Stimulated activated CD8-positive, alpha-beta memory T cell treated with anti-CD3 and anti-CD28 coated beads, Interleukin-12 subunit alpha, Interleukin-12 subunit beta, amount 100 ng/mL, for 4 hours (primary cell): ENCODE data around the gene CADM1.
"Not testable (repeated sequence)": the region's sequence is repeated elsewhere in the genome, so short reads cannot be mapped to it uniquely, and the experiment has no call there.

Experiments used
- DNase-seq: peaks from one replicate; pipeline ENCODE4 v3.0.0-alpha.2; 2020; ENCODE audit warnings: low read depth

Gene CADM1

DNA sequence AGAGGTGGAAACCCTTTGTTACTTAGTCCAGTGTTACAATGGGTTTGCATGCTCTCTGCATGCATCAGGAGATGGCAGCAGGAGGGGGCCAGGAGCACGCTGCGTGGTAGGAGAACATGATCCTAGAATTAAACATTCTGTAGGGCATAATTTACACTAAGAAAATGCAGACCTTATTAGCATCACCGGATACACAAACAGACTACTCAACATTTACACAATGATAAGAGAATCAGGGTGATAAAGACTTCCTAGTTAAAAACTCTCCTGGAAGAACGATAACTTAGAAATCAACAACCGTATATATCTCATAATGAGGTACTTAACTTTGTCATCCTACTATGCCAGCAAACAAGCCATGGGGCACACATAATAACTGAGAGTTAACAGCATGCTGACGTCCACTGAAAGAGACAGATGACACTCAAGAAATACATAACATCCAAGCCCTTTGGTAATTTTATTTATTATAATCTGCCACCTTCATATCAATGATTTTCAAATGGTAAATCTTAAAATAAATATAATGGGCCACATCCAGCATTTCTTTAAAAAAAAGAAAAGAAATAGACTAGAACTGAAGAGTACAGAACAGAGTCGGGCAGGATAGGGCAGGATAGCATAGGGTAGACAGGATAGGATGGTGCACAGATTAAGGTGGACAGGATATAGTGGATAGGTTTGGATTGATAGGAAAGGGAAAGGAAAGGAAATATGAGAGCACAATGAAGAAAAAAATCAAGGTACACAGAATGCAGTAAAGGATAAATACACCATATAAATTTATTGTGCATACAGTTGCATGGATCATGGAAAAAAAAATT, 27.5 kb downstream of the CADM1 start:
- no peak for DNase-seq

- DNase-seq, result no peak
These were observed 28.7 kb downstream of the CADM1 start for GRCh38 chr11:115475564-115475963.

- not testable (repeated sequence) for DNase-seq
These were observed 29.9 kb downstream of the CADM1 start for GRCh38 chr11:115474306-115474705.

DNA sequence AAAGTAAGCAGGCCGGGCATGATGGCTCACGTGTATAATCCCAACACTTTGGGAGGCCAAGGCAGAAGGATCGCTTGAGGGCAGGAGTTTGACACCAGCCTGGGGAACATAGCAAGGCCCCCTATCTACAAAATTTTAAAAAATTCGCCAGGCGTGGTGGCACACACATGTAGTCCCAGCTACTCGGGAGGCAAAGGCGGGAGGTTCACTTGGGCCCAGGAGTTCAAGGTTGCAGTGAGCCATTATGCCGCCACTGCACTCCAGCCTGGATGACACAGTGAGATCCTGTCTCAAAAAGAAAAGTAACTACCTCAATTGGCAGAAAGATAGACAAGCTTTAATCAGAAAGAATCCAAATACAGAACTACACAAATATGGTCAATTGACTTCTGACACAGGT, 31.0 kb downstream of the CADM1 start:
- no peak for DNase-seq

GRCh38 chr11:115471367-115471766, 32.8 kb downstream of the CADM1 start:
- DNase-seq, result no peak

- DNase-seq, result no peak
These were observed 33.3 kb downstream of the CADM1 start for GRCh38 chr11:115470928-115471327.

GRCh38 chr11:115469361-115469760, 34.9 kb downstream of the CADM1 start:
- no peak for DNase-seq

DNA sequence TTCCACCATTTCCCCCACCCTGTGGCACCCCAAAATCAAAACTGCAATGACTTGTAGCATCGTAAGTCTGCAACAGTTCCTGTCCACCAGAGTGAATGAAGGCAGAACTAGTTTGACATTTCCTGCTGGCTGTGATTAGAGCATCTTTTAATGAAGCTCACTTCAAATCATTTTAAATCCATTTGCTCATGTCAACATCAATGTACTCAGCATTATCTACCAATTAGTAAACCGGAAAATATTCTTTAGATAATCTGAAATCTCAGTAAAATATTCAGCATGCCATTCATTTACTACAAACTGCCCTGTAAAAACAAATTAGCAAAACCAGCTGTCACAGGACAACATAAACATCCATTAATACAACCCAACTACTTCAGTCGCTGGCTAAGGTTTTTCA, 38.1 kb downstream of the CADM1 start:
- no peak for DNase-seq

GRCh38 chr11:115464269-115464668, 39.9 kb downstream of the CADM1 start:
- DNase-seq, result no peak

- no peak for DNase-seq
These were observed 40.6 kb downstream of the CADM1 start for GRCh38 chr11:115463606-115464005.

DNA sequence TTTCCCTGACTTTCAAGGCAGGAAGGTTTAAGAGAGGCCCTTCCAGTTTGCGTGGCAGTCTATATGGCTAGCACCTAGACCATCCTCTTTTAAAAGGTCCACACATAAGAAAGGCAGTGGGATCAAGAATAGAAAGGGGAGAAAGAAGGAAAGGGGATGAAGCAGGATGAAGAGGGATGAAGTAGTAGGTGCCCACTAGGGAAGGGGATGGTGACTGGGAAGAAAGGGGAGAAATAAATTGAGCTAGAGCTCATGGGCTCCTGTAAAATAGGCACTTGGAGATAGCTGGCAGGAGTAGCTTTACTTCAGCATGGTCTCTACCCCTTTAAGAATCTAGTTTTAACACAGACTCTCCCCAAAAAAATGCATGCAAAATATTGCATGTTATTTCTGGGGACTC, 41.5 kb downstream of the CADM1 start:
- no peak for DNase-seq

- DNase-seq, result no peak
These were observed 42.1 kb downstream of the CADM1 start for GRCh38 chr11:115462004-115462541.

DNA sequence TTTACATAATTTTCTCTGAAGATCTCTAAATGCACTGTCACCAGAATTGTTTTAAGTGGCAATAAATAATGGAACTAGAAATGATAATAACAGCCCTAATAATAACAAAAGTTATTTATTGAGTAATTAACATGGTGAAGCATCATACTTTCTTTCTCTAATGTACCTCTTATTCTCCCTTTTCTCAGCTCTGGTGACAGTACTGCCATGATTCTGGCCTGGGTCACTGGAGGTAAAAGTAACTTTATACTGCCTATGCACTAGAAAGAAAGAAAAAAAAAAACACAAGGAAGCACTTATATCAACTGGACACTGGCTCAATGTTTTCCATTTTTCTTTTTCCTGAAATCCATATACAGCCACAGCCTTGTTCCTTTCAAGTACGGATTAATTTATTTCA, 43.7 kb downstream of the CADM1 start:
- DNase-seq, result no peak

DNA sequence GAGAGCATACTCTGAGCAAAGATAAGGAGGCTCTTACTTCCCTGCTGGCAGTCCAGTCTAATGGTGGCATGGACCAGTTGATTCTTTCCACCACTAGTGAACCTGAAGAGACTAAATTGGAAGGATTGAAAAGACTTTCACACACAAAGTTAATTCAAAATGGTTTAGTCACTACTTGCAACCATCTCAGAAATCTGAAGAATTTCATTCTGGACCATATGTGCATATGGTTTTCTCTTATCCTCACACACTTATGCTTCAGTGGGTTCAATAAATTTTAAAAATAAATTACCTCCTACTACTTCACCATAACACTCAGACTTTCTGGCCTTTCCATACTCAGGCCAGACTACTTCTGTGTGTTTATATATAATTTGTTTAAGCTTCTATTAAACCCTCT, 44.7 kb downstream of the CADM1 start:
- DNase-seq, result no peak

DNA sequence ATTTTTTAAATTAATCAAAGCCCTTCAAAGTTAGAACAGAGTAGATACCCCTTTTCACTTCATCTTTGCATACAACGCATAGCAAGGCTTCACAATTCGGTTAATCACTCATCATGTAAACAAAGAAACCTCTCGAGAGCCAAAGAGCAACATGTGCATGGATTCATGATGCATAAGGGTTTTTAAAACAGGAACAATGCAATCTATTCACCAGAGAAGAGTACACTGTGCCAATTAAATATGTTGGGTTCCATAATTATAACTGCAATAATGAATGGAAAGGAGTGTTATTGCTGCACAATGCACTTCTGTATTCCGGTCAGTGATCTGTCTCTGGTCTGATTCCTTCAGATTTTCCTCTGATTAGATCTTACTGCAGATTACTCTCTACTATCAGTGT, 45.3 kb downstream of the CADM1 start:
- no peak for DNase-seq

- no peak for DNase-seq
These were observed 48.2 kb downstream of the CADM1 start for GRCh38 chr11:115456019-115456418.

DNA sequence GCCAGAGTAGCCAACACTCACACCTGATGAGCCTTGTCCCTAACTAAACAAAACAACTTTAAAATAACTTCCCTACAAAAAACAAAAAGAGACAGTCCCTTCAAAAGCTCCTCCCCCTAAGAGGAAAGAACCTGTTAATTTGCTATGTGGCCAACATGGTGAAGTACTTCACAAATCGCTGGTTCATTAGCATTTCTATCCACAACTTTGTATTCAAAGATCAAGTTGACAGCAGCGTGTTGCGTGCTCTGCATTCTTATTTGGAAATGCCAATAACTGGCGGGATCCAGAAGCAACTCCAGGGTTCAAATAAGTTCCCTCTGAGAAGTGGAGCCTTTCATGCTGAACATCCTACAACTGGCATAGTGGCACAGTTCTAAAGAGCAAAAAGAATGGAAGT, 48.6 kb downstream of the CADM1 start:
- DNase-seq, result no peak

GRCh38 chr11:115454525-115454924, 49.7 kb downstream of the CADM1 start:
- DNase-seq, result no peak

- no peak for DNase-seq
These were observed 50.3 kb downstream of the CADM1 start for GRCh38 chr11:115453693-115454490.

DNA sequence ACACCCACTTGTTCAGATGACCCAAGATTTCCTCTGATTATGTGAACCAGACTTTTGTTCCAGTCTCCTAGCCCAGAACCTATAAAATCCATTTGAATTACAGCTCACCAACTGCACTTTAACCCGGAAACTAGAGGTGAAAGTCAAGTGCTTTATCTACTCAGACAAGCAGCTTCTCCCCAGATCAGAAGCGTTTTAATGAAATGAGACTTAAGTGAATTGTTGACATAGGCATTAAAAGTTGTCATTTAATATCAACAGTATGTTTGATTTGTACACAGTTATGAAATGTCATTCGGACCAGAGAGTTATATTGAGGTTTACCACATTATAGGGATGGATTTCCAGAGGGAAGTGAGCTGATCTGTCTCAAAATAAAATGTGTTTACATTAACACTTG, 52.0 kb downstream of the CADM1 start:
- DNase-seq, result no peak

DNA sequence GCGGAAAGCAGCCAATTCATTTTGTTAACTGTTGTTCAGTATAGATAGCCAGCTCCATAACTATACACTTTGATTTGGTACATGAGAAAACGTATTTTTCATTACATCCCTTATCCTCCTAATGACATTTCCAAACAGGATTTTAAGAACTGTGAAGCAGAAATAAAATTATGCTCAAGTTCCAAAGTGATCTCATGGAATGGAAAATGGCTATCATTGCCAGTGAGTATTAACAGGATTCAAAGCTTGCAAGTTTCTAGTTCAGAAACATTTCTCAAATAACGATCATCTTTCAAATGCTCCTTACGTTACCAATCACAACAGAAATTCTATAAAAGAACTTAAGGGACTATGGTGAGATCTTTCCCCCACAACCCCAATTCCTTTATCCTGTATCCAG, 53.7 kb downstream of the CADM1 start:
- no peak for DNase-seq

GRCh38 chr11:115447273-115447864, 56.8 kb downstream of the CADM1 start:
- no peak for DNase-seq

GRCh38 chr11:115446214-115446613, 58.0 kb downstream of the CADM1 start:
- no peak for DNase-seq
